H9 (cell line): Measurements from ENCODE around the gene RUSF1. TPM values are rescaled to one million over a fixed set of nuclear protein-coding genes. Genes with fewer than 3 reads are reported as not detected.
A peak's percentile ranks its signal among the peaks of the same experiment; 100 is the strongest.

Source experiments
- DNase-seq: peaks from one replicate; pipeline ENCODE4 v3.0.0-alpha.2; 2017
- H2AFZ ChIP-seq: one replicate; pipeline ENCODE4 v1.6.1; 2013; ENCODE audit warnings: mild to moderate bottlenecking, low read length, control low read depth, moderate library complexity
- H2AK5ac ChIP-seq: 2 replicates; pipeline ENCODE4 v1.6.1; 2013; ENCODE audit warnings: low read length, control low read depth, mixed read lengths; ENCODE audit not compliant: insufficient read length
- H2BK120ac ChIP-seq: one replicate; pipeline ENCODE4 v1.6.1; 2013; ENCODE audit warnings: low read depth, mild to moderate bottlenecking, low read length, control low read depth, inconsistent platforms; ENCODE audit not compliant: poor library complexity, severe bottlenecking
- H2BK12ac ChIP-seq: 2 replicates; pipeline ENCODE4 v1.6.1; 2013; ENCODE audit warnings: low read length, control low read depth, mixed read lengths, low read depth; ENCODE audit not compliant: insufficient read length
- H2BK15ac ChIP-seq: 2 replicates; pipeline ENCODE4 v1.6.1; 2013; ENCODE audit warnings: low read depth, low read length, control low read depth
- H2BK20ac ChIP-seq: one replicate; pipeline ENCODE4 v1.6.1; 2013; ENCODE audit warnings: low read depth, mild to moderate bottlenecking, low read length, control low read depth, inconsistent platforms; ENCODE audit not compliant: poor library complexity, severe bottlenecking
- H2BK5ac ChIP-seq: 2 replicates; pipeline ENCODE4 v1.6.1; 2013; ENCODE audit warnings: low read length, control low read depth, mixed read lengths; ENCODE audit not compliant: insufficient read length
- H3K14ac ChIP-seq: 2 replicates; pipeline ENCODE4 v1.6.1; 2013; ENCODE audit warnings: low read length, control low read depth; ENCODE audit not compliant: insufficient read depth
- H3K18ac ChIP-seq: 2 replicates; pipeline ENCODE4 v1.6.1; 2013; ENCODE audit warnings: low read depth, mild to moderate bottlenecking, mixed read lengths, low read length, control low read depth; ENCODE audit not compliant: insufficient read length
- H3K23ac ChIP-seq: 2 replicates; pipeline ENCODE4 v1.6.1; 2013; ENCODE audit warnings: low read length, control low read depth, mixed read lengths, low read depth; ENCODE audit not compliant: insufficient read length
- H3K23me2 ChIP-seq: 2 replicates; pipeline ENCODE4 v1.6.1; 2013; ENCODE audit warnings: low read depth, mild to moderate bottlenecking, mixed read lengths, low read length, control low read depth; ENCODE audit not compliant: insufficient read length, poor library complexity, severe bottlenecking
- H3K27ac ChIP-seq: 2 replicates; pipeline ENCODE4 v1.5.1; 2013; ENCODE audit warnings: low read length, control low read depth, mixed read lengths, low read depth; ENCODE audit not compliant: insufficient read length
- H3K27me3 ChIP-seq: 2 replicates; pipeline ENCODE4 v1.6.1; 2013; ENCODE audit warnings: low read length, control low read depth, inconsistent platforms; ENCODE audit not compliant: insufficient read depth
- H3K4ac ChIP-seq: 2 replicates; pipeline ENCODE4 v1.6.1; 2013; ENCODE audit warnings: low read depth, mild to moderate bottlenecking, control low read depth, inconsistent platforms, low read length, moderate library complexity
- H3K4me1 ChIP-seq: 2 replicates; pipeline ENCODE4 v1.6.1; 2013; ENCODE audit warnings: low read length, control low read depth, inconsistent platforms; ENCODE audit not compliant: insufficient read depth
- H3K4me2 ChIP-seq: 2 replicates; pipeline ENCODE4 v1.6.1; 2013; ENCODE audit warnings: low read length, control low read depth, mixed read lengths; ENCODE audit not compliant: insufficient read length, insufficient read depth
- H3K56ac ChIP-seq: 2 replicates; pipeline ENCODE4 v1.6.1; 2013; ENCODE audit warnings: low read depth, mild to moderate bottlenecking, mixed read lengths, low read length, control low read depth; ENCODE audit not compliant: insufficient read length
- H3K79me1 ChIP-seq: 2 replicates; pipeline ENCODE4 v1.6.1; 2013; ENCODE audit warnings: low read depth, mild to moderate bottlenecking, moderate library complexity, low read length, control low read depth, inconsistent platforms; ENCODE audit not compliant: insufficient read depth, poor library complexity, severe bottlenecking
- H3K79me2 ChIP-seq: 2 replicates; pipeline ENCODE4 v1.6.1; 2013; ENCODE audit warnings: low read length, control low read depth, inconsistent platforms; ENCODE audit not compliant: insufficient read depth
- H3K9ac ChIP-seq: 2 replicates; pipeline ENCODE4 v1.6.1; 2013; ENCODE audit warnings: low read length, control low read depth, mixed read lengths; ENCODE audit not compliant: insufficient read length; ENCODE audit errors: extremely low read depth
- H3K9me3 ChIP-seq: one replicate; pipeline ENCODE4 v1.6.1; 2013; ENCODE audit warnings: low read depth, low read length, inconsistent platforms; ENCODE audit not compliant: control insufficient read depth
- H3T11ph ChIP-seq: one replicate; pipeline ENCODE4 v1.6.1; 2013; ENCODE audit warnings: mild to moderate bottlenecking, low read length, control low read depth, inconsistent platforms
- H4K20me1 ChIP-seq: one replicate; pipeline ENCODE4 v1.6.1; 2013; ENCODE audit not compliant: control insufficient read depth, insufficient read length, insufficient read depth
- H4K5ac ChIP-seq: 2 replicates; pipeline ENCODE4 v1.6.1; 2013; ENCODE audit warnings: low read depth, mild to moderate bottlenecking, mixed read lengths, low read length, control low read depth; ENCODE audit not compliant: insufficient read length
- H4K8ac ChIP-seq: replicated peaks from 2 replicates; pipeline ENCODE4 v1.6.1; 2013; ENCODE audit warnings: low read length, control low read depth, mixed read lengths, low read depth; ENCODE audit not compliant: insufficient read length
- H4K91ac ChIP-seq: 2 replicates; pipeline ENCODE4 v1.6.1; 2013; ENCODE audit warnings: low read depth, mild to moderate bottlenecking, moderate library complexity, mixed read lengths, low read length, control low read depth; ENCODE audit not compliant: insufficient read length
- H3K27ac Mint-ChIP-seq, 3 experiments: 2 replicates in 2 of 3; 3 replicates in 1 of 3; pipeline ENCODE4 v1.8.0; 2020 to 2021; ENCODE audit warnings: mixed read lengths in 3 of 3, mild to moderate bottlenecking in 1 of 3, moderate library complexity in 1 of 3
- H3K27me3 Mint-ChIP-seq: 2 replicates; pipeline ENCODE4 v1.8.0; 2021; ENCODE audit warnings: low read depth, mild to moderate bottlenecking, moderate library complexity, mixed read lengths
- H3K36me3 Mint-ChIP-seq, 3 experiments: 2 replicates in 2 of 3; 3 replicates in 1 of 3; pipeline ENCODE4 v1.8.0; 2020 to 2021; ENCODE audit warnings: low read depth in 3 of 3, mixed read lengths in 3 of 3; ENCODE audit not compliant: insufficient read depth in 1 of 3
- H3K4me1 Mint-ChIP-seq, 2 experiments: 2 replicates each; pipeline ENCODE4 v1.8.0; 2020; ENCODE audit warnings: mixed read lengths in 2 of 2
- H3K4me3 Mint-ChIP-seq, 2 experiments: 2 replicates in 1 of 2; 3 replicates in 1 of 2; pipeline ENCODE4 v1.8.0; 2020 to 2021; ENCODE audit warnings: mild to moderate bottlenecking in 2 of 2, mixed read lengths in 2 of 2, moderate library complexity in 1 of 2
- H3K9me3 Mint-ChIP-seq, 2 experiments: 2 replicates in 1 of 2; 3 replicates in 1 of 2; pipeline ENCODE4 v1.8.0; 2020; ENCODE audit warnings: mild to moderate bottlenecking in 2 of 2, mixed read lengths in 2 of 2, moderate library complexity in 1 of 2
- WGBS: extraction: QIAGEN DNeasy Blood & Tissue Kit; methylation state at CpG from one replicate; pipeline ENCODE4 v1.1.7; 2013; ENCODE audit warnings: missing lambda C conversion rate, low lambda C conversion rate, mixed read lengths; ENCODE audit not compliant: insufficient read length; ENCODE audit errors: extremely low coverage; 5-methylcytosine and 5-hydroxymethylcytosine counted together
- total RNA-seq: library from RNA; stranded (reverse); gene quantifications from 2 replicates; pipeline ENCODE4 v1.2.1, GENCODE V29; 2021
- TF ChIP-seq, protein P1 (sequence below): fragments of 200-600 bp; sonication (generic); conservative IDR thresholded peaks from 3 replicates; pipeline ENCODE4 v1.8.0; 2021; ENCODE audit warnings: antibody characterized with exemption, mild to moderate bottlenecking

The RUSF1 gene
- total RNA-seq, 1 experiment from 2014 or later, result 33.4 TPM

DNA sequence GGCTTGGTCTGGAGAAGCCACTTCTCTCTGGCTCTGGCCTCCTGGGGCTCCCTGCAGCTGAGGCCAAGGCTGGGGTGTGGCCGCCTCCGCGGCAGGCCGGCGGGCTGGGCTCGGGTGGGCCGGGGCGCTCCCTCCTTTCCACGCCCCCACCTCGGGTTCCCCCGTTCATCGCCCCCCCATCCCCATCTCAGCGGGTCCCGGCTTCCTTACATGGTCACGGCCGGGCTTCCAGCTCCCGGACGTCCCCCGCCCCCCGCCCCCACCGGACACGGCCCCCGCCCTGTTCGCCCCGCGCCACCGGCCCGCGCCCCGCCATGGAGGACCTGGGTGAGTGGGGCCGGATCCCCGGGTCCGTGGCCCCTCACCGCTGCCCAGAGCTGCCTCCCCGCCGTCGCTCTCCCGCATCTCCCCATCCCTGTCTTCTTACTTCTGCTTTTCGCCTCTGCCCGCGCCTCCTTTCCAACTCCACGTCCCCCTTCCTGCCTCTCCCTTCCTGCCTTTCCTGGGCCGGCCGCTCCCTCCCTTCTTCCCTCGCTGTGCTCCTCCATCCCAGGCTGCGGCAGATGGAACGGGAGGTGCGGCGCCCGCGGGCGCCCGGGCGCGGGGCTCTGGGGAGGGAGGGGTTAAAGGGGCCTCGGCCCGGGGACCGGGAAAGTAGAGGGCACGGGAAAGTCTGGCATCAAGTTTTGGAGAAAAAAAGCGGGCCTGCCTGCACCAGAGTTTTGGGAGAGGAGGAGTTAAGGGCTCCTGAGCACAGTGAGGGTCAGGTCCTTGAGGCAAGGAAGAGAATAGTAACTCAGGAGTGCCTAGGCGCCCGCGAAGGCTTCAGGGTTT is 36.1 kb downstream of the RUSF1 start, which contains the start of gene TGFB1I1:
TSS of gene TGFB1I1 (plus strand) at position 278 of the 834 bp plus-strand sequence. CDS start at position 315, 37 bp downstream.
- peak within 1 kb of the TSS; percentile 62; the same call in 1 of the 2 replicates for H3K14ac ChIP-seq
- peak within 1 kb of the TSS; percentile 25 for H3K9ac ChIP-seq
- peak within 1 kb of the TSS; percentile 53 for H3K18ac ChIP-seq
- no peak within 1 kb of the TSS for H3K23ac ChIP-seq
- no peak within 1 kb of the TSS for H2BK5ac ChIP-seq
- H3K56ac ChIP-seq, result no peak within 1 kb of the TSS
- H3K23me2 ChIP-seq, result peaks cover 18% of the 10 kb centered on the region
- no peak within 1 kb of the TSS for H4K91ac ChIP-seq
- H3K27me3 Mint-ChIP-seq, result peaks cover 46% of the 10 kb centered on the region
- WGBS, result no CpG with 5 or more reads among the region's 63 CpGs
- H3K4me1 ChIP-seq, result peaks cover 3% of the 10 kb centered on the region; the same call in 1 of the 2 replicates
- H4K8ac ChIP-seq, result no peak within 1 kb of the TSS
- H3K79me1 ChIP-seq, result no peaks in the 10 kb centered on the region
- no peak within 1 kb of the TSS for H2BK15ac ChIP-seq
- no peaks in the 10 kb centered on the region; a peak in 1 of 5 replicates for H3K9me3 Mint-ChIP-seq
- H2AFZ ChIP-seq, result no peak within 1 kb of the TSS
- H3K9me3 ChIP-seq, result no peaks in the 10 kb centered on the region
- H3T11ph ChIP-seq, result no peak within 1 kb of the TSS
- no peaks in the 10 kb centered on the region for H4K20me1 ChIP-seq
- peak; percentile 50 for DNase-seq
- H3K27me3 ChIP-seq, result no peaks in the 10 kb centered on the region; the same call in 1 of the 2 replicates
- H3K27ac ChIP-seq, result no peak within 1 kb of the TSS
- H2AK5ac ChIP-seq, result no peak within 1 kb of the TSS
- H2BK20ac ChIP-seq, result no peak within 1 kb of the TSS
- peak within 1 kb of the TSS; percentile 80 to 89 for H3K4me3 Mint-ChIP-seq
- no peak within 1 kb of the TSS for H2BK12ac ChIP-seq
- H3K4me1 Mint-ChIP-seq, result peaks cover 14 to 20% of the 10 kb centered on the region in 2 experiments
- H3K79me2 ChIP-seq, result no peaks in the 10 kb centered on the region
- no peak within 1 kb of the TSS for H2BK120ac ChIP-seq
- peak within 1 kb of the TSS in 1 of 3 experiments; percentile 91; a peak in 1 of 7 replicates for H3K27ac Mint-ChIP-seq
- H3K36me3 Mint-ChIP-seq, result peaks cover 0 to 17% (median 1%) of the 10 kb centered on the region in 3 experiments; a peak in 3 of 7 replicates
- no peak within 1 kb of the TSS for H3K4ac ChIP-seq
- TF ChIP-seq, protein P1, sequence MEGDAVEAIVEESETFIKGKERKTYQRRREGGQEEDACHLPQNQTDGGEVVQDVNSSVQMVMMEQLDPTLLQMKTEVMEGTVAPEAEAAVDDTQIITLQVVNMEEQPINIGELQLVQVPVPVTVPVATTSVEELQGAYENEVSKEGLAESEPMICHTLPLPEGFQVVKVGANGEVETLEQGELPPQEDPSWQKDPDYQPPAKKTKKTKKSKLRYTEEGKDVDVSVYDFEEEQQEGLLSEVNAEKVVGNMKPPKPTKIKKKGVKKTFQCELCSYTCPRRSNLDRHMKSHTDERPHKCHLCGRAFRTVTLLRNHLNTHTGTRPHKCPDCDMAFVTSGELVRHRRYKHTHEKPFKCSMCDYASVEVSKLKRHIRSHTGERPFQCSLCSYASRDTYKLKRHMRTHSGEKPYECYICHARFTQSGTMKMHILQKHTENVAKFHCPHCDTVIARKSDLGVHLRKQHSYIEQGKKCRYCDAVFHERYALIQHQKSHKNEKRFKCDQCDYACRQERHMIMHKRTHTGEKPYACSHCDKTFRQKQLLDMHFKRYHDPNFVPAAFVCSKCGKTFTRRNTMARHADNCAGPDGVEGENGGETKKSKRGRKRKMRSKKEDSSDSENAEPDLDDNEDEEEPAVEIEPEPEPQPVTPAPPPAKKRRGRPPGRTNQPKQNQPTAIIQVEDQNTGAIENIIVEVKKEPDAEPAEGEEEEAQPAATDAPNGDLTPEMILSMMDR, result no peak
- no peak within 1 kb of the TSS for H4K5ac ChIP-seq
- H3K4me2 ChIP-seq, result peak within 1 kb of the TSS; percentile 54
